ENCODE data around the gene RHOG.
A peak's percentile ranks its signal among the peaks of the same experiment; 100 is the strongest.
"Not testable (repeated sequence)": the region's sequence is repeated elsewhere in the genome, so short reads cannot be mapped to it uniquely, and the experiment has no call there.

The RHOG gene

DNA sequence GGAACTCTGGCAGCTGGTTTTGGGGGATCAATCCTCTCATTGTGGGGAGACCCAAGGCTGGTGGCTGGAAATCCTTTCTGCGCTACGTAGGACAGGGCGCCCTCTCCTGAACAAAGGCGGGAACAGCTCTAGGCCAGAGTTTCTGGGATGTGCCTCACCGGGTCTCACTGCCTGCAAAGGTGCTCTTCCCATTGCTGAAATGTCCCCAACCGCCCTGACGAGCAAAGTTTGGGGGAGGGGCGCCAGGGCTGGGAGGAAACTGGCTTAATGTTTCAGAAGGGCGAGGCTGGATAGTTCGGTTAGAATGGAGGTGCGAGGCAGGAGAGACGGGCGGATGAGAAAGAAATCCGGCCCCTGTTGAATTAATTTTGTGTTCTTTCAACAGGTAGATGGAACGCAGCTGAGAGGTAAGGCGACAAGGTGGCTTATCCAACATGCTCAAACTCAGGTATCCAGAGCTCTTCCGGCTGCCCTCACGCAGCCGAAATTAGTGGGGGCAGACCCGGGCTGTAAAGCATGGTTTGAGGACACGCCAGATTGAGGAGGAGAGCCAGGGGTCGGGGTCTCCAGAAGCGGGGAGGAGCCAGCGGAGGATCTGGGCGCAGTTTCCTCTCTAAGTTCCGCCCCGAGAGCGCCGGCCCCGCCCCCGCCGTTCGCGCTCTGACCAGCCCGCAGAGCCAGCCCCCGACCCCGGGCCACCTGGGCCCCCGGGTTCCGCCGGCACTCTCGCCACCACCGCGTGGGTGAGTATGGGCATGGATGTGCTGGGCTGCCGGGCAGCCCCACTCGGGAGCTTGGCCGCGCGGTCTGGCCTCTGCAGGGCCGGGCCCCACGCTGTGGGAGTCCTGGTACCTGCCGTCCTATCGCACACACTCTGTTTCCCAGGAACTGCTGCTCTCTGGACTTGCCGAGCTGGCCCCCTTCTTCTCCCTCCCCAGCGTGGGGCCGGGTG, 32.6 kb downstream of the RHOG start, which contains the start of gene PGAP2:
PGAP2 (plus strand) TSS at position 652 of the 952 bp plus-strand sequence. CDS start 2,700 bp downstream, outside the sequence.
- peak; percentile 52 for DNase-seq

- no peak for DNase-seq
Measured at GRCh38 chr11:3803726-3804495, 36.8 kb downstream of the RHOG start.

- no peak for DNase-seq
Measured at GRCh38 chr11:3802011-3802790, 38.6 kb downstream of the RHOG start.

DNA sequence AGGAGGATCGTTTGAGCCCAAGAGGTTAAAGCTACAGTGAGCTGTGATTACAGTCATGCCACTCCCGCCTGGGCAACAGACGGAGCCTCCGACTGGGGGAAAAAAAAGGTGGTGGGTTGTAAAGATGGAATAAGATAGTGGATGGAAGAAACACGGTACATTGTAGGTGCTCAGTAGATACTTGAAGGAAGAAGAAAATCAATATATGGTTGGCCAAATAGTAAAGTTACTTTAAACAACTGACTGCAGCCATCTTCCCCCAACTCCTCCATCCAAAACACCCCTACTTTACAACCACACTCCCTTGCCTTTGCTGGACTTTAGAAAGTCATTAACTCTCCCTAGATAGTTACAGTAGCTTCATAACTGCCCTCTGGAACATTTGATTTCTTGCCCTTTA, 40.9 kb downstream of the RHOG start:
- no peak for DNase-seq

DNA sequence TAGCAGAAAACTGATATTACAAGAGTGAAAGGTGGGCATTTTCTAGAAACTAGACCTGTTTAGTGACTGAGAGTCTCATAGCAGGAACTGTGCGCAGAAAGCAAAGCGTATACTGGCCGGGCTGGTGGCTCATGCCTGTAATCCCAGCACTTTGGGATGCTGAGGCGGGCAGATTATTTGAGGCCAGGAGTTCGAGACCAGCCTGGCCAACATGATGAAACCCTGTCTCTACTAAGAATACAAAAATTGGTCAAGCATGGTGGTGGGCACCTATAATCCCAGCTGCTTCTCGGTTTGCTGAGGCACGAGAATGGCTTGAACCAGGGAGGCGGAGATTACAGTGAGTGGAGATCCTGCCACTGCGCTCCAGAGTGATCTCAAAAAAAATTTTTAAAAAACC, 41.6 kb downstream of the RHOG start:
- no peak for DNase-seq

GRCh38 chr11:3797329-3798090, 43.2 kb downstream of the RHOG start, which contains the start of gene NUP98:
NUP98 (minus strand) TSS chr11:3797554; CDS start chr11:3782117, 15,437 bp downstream.
- peak; percentile 99 for DNase-seq

GRCh38 chr11:3796801-3797328, 43.9 kb downstream of the RHOG start:
- no peak for DNase-seq

- DNase-seq, result no peak
Measured at GRCh38 chr11:3796346-3796745, 44.4 kb downstream of the RHOG start.

DNA sequence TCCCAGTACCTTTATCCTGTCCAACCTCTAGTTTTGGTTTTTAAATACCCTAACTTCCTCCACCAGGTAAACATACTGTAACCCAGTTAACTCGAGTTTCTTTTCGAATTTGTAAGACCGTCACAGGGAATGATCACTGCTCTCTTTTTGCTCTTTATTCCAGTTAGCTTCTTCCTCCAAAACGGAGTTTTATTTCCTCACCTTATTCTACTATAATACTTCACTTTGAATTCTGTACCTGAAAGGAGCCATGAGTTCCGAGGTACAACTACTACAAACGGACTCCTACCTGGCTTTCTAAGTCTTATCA, 44.8 kb downstream of the RHOG start:
- no peak for DNase-seq

DNA sequence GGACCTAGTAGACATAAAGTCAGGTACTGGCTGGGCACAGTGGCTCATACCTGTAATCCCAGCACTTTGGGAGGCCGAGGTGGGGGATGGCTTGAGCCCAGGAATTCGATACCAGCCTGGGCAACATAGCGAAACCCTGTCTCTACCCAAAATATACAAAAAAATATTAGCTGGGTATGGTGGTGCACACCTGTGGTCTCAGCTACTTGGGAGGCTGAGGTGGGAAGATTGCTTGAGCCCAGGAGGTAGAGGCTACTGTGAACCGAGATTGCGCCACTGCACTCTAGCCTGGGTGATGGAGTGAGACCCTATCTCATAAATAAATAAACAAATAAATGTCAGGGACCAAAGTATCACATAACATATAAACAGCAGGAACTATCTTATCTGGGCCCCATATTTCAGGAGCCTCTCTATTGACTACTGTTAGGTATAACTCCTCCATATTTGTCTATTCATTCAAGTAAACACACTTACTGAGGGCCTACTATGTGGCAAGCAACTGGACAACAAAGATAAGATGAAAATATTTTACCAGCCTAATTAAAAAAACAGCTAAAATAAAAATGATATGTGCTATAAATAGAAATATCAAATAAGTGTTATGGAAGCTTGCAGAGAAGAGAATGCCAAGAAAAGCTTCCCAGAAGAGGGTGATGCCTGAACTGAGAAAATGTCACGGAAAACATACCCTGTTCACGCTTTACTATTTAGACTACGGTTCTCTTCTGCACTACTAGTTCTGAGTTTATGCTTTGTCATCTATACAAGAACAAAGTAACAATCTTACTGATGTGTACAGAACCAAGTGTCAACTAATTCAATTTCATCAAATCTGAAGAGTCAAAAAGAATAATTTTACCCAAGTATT, 45.4 kb downstream of the RHOG start:
- DNase-seq, result no peak

DNA sequence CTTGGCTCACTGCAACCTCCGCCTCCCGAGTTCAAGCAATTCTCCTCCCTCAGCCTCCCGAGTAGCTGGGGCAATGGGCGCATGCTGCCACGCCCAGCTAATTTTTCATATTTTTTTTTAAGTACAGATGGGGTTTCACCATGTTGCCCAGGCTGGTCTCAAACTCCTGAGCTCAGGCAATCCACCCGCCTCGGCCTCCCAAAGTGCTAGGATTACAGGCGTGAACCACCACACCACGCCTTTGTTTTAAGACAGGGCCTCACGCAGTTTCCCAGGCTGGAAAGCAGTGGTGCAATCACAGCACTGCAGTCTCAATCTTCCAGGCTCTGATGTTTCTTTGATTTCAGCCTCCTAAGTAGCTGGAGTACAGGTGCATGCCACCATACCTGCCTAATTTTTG, 46.4 kb downstream of the RHOG start:
- DNase-seq, result not testable (repeated sequence)

- no peak for DNase-seq
Measured at GRCh38 chr11:3786781-3787428, 53.9 kb downstream of the RHOG start.

GRCh38 chr11:3783611-3784010, 57.1 kb downstream of the RHOG start:
- no peak for DNase-seq

GRCh38 chr11:3782963-3783362, 57.8 kb downstream of the RHOG start:
- DNase-seq, result no peak

DNA sequence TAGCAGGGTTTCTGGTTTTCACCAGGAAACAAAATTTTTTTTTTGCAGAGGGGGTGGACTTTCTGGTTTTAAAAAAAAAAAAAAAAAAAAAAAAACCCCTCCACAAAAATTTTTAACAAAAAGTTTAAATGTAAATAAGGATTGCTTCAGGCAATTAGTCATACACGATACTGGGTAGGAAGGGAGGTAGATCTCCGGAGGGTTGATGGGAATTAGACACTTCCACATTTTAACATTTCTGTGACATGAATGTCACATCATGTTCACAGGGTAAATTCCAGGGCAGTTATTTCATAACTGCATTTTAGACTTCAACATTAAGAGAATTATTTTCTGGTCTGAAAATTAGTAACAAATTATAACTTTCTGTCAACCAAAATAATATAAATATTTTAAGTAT, 59.3 kb downstream of the RHOG start:
- no peak for DNase-seq
